Neuronal stem cell (in vitro differentiated cells): ENCODE measurements around the gene SIMC1.

Source experiments
- DNase-seq: peaks from one replicate; pipeline ENCODE4 v3.0.0-alpha.2; 2013; ENCODE audit warnings: low spot score
- H2AFZ ChIP-seq: one replicate; pipeline ENCODE4 v1.6.1; 2013; ENCODE audit warnings: mild to moderate bottlenecking, low read length, inconsistent platforms
- H2AK5ac ChIP-seq: 2 replicates; pipeline ENCODE4 v1.6.1; 2013; ENCODE audit warnings: low read depth, mild to moderate bottlenecking, inconsistent platforms, low read length, moderate library complexity, mixed read lengths
- H2BK120ac ChIP-seq: 2 replicates; pipeline ENCODE4 v1.6.1; 2013; ENCODE audit warnings: low read depth, mild to moderate bottlenecking, inconsistent platforms, low read length, moderate library complexity, mixed read lengths
- H2BK12ac ChIP-seq: one replicate; pipeline ENCODE4 v1.6.1; 2013; ENCODE audit warnings: low read length, inconsistent platforms
- H2BK15ac ChIP-seq: 2 replicates; pipeline ENCODE4 v1.6.1; 2013; ENCODE audit warnings: mild to moderate bottlenecking, low read length, inconsistent platforms, mixed read lengths
- H2BK5ac ChIP-seq: one replicate; pipeline ENCODE4 v1.6.1; 2013; ENCODE audit warnings: inconsistent platforms, mild to moderate bottlenecking, low read length, moderate library complexity
- H3K14ac ChIP-seq: one replicate; pipeline ENCODE4 v1.6.1; 2013; ENCODE audit warnings: low read length, inconsistent platforms
- H3K18ac ChIP-seq: 2 replicates; pipeline ENCODE4 v1.6.1; 2013; ENCODE audit warnings: low read length, inconsistent platforms
- H3K23ac ChIP-seq: 2 replicates; pipeline ENCODE4 v1.6.1; 2013; ENCODE audit warnings: low read depth, mild to moderate bottlenecking, mixed read lengths, low read length, inconsistent platforms; ENCODE audit not compliant: poor library complexity
- H3K27ac ChIP-seq: replicated peaks from 3 replicates; pipeline ENCODE4 v1.5.1; 2013; ENCODE audit warnings: low read length, inconsistent platforms
- H3K27me3 ChIP-seq, 3 experiments: 2 replicates each; pipeline ENCODE4 v1.6.1; 2013; ENCODE audit warnings: low read length in 3 of 3, mild to moderate bottlenecking in 2 of 3, inconsistent platforms in 1 of 3, low read depth in 1 of 3, mixed read lengths in 1 of 3, moderate library complexity in 1 of 3; ENCODE audit not compliant: control insufficient read depth in 3 of 3, insufficient read depth in 3 of 3
- H3K36me3 ChIP-seq, 2 donors: replicated peaks in 1 of 2; 2 replicates each; pipeline ENCODE4 v1.6.1; 2013; ENCODE audit warnings: low read length in 2 of 2; ENCODE audit not compliant: control insufficient read depth in 2 of 2, insufficient read depth in 2 of 2
- H3K4ac ChIP-seq: 2 replicates; pipeline ENCODE4 v1.6.1; 2013; ENCODE audit warnings: inconsistent platforms, mild to moderate bottlenecking, low read length, moderate library complexity
- H3K4me1 ChIP-seq, 2 donors: 1 replicate in 1 of 2; 2 replicates in 1 of 2; pipeline ENCODE4 v1.6.1; 2013; ENCODE audit warnings: low read length in 2 of 2, low read depth in 1 of 2; ENCODE audit not compliant: control insufficient read depth in 2 of 2, insufficient read depth in 1 of 2
- H3K4me2 ChIP-seq: one replicate; pipeline ENCODE4 v1.6.1; 2013; ENCODE audit warnings: mild to moderate bottlenecking, low read length, inconsistent platforms; ENCODE audit not compliant: insufficient read depth, poor library complexity, severe bottlenecking
- H3K4me3 ChIP-seq, 2 donors: 2 replicates each; pipeline ENCODE4 v1.5.1; 2013; ENCODE audit warnings: low read length in 2 of 2, mild to moderate bottlenecking in 2 of 2, inconsistent platforms in 1 of 2, moderate library complexity in 1 of 2
- H3K79me1 ChIP-seq: one replicate; pipeline ENCODE4 v1.6.1; 2013; ENCODE audit warnings: low read depth, mild to moderate bottlenecking, inconsistent platforms, low read length, moderate library complexity
- H3K9ac ChIP-seq: one replicate; pipeline ENCODE4 v1.6.1; 2013; ENCODE audit warnings: mild to moderate bottlenecking, low read depth, low read length, inconsistent platforms; ENCODE audit not compliant: poor library complexity
- H3K9me3 ChIP-seq, 2 donors: replicated peaks in 1 of 2; 2 replicates each; pipeline versions ENCODE3 to v1.6.1; 2013; ENCODE audit warnings: low read length in 2 of 2, mild to moderate bottlenecking in 2 of 2, inconsistent platforms in 1 of 2, low read depth in 1 of 2, mixed read lengths in 1 of 2, moderate library complexity in 1 of 2; ENCODE audit not compliant: control insufficient read depth in 2 of 2, insufficient read depth in 1 of 2
- H4K8ac ChIP-seq: one replicate; pipeline ENCODE4 v1.6.1; 2013; ENCODE audit warnings: low read depth, mild to moderate bottlenecking, inconsistent platforms, low read length, moderate library complexity
- H4K91ac ChIP-seq: one replicate; pipeline ENCODE4 v1.6.1; 2013; ENCODE audit warnings: low read length, low read depth, mild to moderate bottlenecking, inconsistent platforms; ENCODE audit not compliant: poor library complexity
- WGBS, 2 donors: extraction: QIAGEN DNeasy Blood & Tissue Kit; methylation state at CpG; one replicate each; pipeline ENCODE4 v1.1.7; 2013; ENCODE audit warnings: missing lambda C conversion rate in 2 of 2, mixed read lengths in 1 of 2; ENCODE audit not compliant: insufficient read length in 2 of 2, insufficient replicate concordance in 1 of 2; ENCODE audit errors: extremely low coverage in 2 of 2; 5-methylcytosine and 5-hydroxymethylcytosine counted together

The SIMC1 gene

GRCh38 chr5:176366232-176366894 is 128.1 kb downstream of the SIMC1 start:
- Histone ChIP-seq H3K4me3 (peak overlapping the region; percentile 81 to 84), H3K18ac (peak overlapping the region; percentile 95), H3K14ac (no peak overlapping the region), H3K36me3 (peaks cover 15 to 44% of the 10 kb centered on the region in 2 donors), H2BK12ac (no peak overlapping the region), H2BK15ac (no peak overlapping the region), H2AK5ac (peak overlapping the region; percentile 24), H3K4ac (no peak overlapping the region), H2BK120ac (no peak overlapping the region), H3K79me1 (no peaks in the 10 kb centered on the region), H3K27me3 (peaks cover 0 to 26% (median 20%) of the 10 kb centered on the region in 3 experiments), H3K23ac (peak overlapping the region; percentile 66), H3K9me3 (no peaks in the 10 kb centered on the region), H3K9ac (peak overlapping the region; percentile 95), H3K4me1 (peaks cover 2 to 10% of the 10 kb centered on the region in 2 donors), H2BK5ac (peak overlapping the region; percentile 87), H4K8ac (no peak overlapping the region), H3K27ac (no peak overlapping the region), H2AFZ (peak overlapping the region; percentile 96), H4K91ac (no peak overlapping the region), H3K4me2 (peak overlapping the region; percentile 93)
- no CpG with 5 or more reads among the region's 38 CpGs for WGBS, 2 donors
- DNase-seq, result no peak

DNA sequence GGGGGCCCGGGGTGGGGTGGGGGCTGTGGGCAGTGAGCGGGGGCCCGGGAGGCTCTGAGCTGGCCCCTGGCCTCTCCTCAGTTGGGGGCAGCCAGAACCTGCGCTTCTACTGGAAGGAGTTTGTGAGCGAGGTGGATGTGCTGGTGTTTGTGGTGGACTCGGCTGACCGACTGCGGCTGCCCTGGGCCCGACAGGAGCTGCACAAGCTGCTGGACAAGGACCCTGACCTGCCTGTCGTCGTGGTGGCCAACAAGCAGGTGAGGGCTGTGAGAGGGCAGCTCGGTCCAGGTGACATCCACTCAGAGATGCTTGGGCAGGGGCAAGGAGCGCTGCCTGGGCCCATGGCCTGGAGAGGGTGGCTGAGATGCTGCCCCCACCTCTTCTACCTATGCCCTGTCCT is 130.5 kb downstream of the SIMC1 start:
- no peak overlapping the region for H3K9ac ChIP-seq
- H2AFZ ChIP-seq, result no peak overlapping the region
- peaks cover 2 to 7% of the 10 kb centered on the region in 2 donors for H3K4me1 ChIP-seq
- H3K14ac ChIP-seq, result no peak overlapping the region
- WGBS, 2 donors, result no CpG with 5 or more reads among the region's 13 CpGs
- no peak for DNase-seq
- H2BK120ac ChIP-seq, result no peak overlapping the region
- no peak overlapping the region for H2AK5ac ChIP-seq
- H3K23ac ChIP-seq, result no peak overlapping the region
- H3K18ac ChIP-seq, result no peak overlapping the region
- no peaks in the 10 kb centered on the region for H3K9me3 ChIP-seq
- no peak overlapping the region for H2BK12ac ChIP-seq
- H3K36me3 ChIP-seq, result peaks cover 20 to 63% of the 10 kb centered on the region in 2 donors
- no peak overlapping the region for H3K4me2 ChIP-seq
- no peak overlapping the region for H3K27ac ChIP-seq
- no peak overlapping the region for H3K4ac ChIP-seq
- H2BK15ac ChIP-seq, result no peak overlapping the region
- H4K8ac ChIP-seq, result no peak overlapping the region
- H2BK5ac ChIP-seq, result no peak overlapping the region
- H4K91ac ChIP-seq, result no peak overlapping the region
- no peaks in the 10 kb centered on the region for H3K79me1 ChIP-seq
- H3K4me3 ChIP-seq, result peak overlapping the region in 1 of 2 donors; percentile 18
- H3K27me3 ChIP-seq, result peaks cover 0 to 13% (median 6%) of the 10 kb centered on the region in 3 experiments

DNA sequence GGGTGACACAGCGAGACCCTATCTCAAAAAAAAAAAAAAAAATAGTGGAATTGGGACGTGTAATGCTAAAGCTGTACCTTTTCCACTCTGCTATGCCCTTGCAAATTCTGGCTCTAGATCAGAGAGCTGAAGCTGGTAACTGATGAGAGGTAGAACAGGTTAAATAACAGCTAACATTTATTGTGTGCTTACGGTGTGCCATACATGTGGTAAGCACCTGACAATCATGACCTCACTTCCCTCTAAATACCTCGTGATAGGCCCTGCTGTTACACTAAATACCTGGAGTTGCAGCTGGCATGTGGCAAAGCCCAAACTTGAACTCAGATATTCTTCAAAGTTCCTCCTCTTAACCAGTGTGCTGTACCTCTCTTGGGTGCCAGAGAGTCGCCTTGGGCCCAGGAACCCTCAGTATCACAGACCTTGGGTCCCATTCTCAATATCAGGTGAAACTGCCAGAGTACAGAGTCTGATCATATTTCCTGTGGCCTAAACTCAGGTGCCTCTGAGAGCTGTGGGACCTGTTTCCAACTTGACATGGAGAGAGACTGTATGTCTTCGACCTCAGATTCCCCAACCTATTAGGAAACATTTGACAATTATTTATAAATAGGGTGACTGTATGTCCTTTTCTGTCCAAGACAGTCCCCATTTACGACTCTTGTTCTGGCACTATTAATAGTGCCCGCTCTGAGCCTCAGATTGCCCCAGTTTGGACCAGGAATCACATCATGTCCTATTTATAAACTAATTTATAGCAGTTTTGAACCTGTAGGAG is 131.9 kb downstream of the SIMC1 start:
- no peak overlapping the region for H3K4me3 ChIP-seq
- H3K79me1 ChIP-seq, result no peaks in the 10 kb centered on the region
- H3K23ac ChIP-seq, result no peak overlapping the region
- no peak overlapping the region for H2AFZ ChIP-seq
- H3K4ac ChIP-seq, result no peak overlapping the region
- H3K4me2 ChIP-seq, result no peak overlapping the region
- H2BK120ac ChIP-seq, result no peak overlapping the region
- no peak overlapping the region for H3K9ac ChIP-seq
- no peak overlapping the region for H2AK5ac ChIP-seq
- H3K18ac ChIP-seq, result no peak overlapping the region
- H3K4me1 ChIP-seq, result peaks cover 2 to 5% of the 10 kb centered on the region in 2 donors
- H3K36me3 ChIP-seq, result peaks cover 20 to 71% of the 10 kb centered on the region in 2 donors
- no peak overlapping the region for H2BK5ac ChIP-seq
- no peak overlapping the region for H4K91ac ChIP-seq
- WGBS, 2 donors, result no CpG with 5 or more reads among the region's 8 CpGs
- no peak overlapping the region for H2BK12ac ChIP-seq
- H3K9me3 ChIP-seq, result no peaks in the 10 kb centered on the region
- no peak for DNase-seq
- H3K27ac ChIP-seq, result no peak overlapping the region
- no peak overlapping the region for H4K8ac ChIP-seq
- no peak overlapping the region for H3K14ac ChIP-seq
- peaks cover 0 to 6% (median 0%) of the 10 kb centered on the region in 3 experiments for H3K27me3 ChIP-seq
- no peak overlapping the region for H2BK15ac ChIP-seq
